ENCODE results near the gene SETD7. TPM values are rescaled to one million over a fixed set of nuclear protein-coding genes. Genes with fewer than 3 reads are reported as not detected.

Gene SETD7
- total and polyA plus RNA-seq, 2 of the 8 experiments (the other 6 are each of a cell fraction or from before 2014, with no cell fraction given): 1.5 to 4.6 TPM

DNA sequence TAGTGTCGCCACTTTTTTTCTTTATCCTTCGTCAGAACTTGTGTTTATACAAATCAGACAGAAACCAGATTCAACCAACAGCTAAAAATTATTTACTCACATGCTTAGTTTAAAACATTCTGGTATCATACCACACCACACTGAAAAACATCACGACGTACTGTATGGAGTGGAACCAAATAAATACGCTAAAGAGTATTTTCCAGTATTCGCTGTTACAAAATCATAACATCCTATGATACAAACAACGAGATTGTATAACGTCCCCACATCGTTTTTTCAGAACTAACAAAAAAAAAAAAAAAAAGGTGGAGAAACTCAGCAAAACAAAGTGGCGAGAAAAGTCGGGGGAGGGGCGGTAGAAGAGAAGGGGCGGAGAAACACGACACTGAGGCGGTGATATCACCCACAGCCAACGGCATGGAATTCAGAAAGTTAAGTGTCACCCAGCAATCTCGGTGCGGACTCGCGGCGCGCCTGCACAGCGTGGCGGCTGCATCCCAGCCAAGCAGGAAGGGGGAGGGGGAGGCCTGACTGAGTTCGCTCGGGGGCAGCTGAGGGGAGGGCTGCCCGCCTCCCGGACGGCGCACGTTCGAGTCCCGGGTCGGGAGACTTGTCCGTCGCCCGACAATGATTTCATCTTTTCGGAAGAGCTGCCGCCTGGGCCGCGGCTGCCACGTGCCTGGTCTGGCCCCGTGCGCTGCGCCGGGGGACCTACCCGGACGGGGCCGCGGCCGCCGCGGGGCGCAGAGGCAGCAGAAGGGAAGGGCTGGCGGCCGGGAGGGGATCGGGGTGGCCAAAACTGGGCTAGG is 920 bp downstream of the SETD7 start (continued):
- peak; percentile 70; the same call in 1 of the 2 replicates for TF ChIP-seq TEAD4 (IDR thresholded peaks at IDR 0.05; ENCODE audit: low read depth, low read length)
- no peak for TF ChIP-seq SIX5 (IDR thresholded peaks at IDR 0.05; ENCODE audit: low read depth, low read length)
- peak; percentile 8 to 41; a peak in 2 of 3 replicates for TF ChIP-seq EP300 (IDR thresholded peaks at IDR 0.05; ENCODE audit: borderline replicate concordance in 1 of 2, low read depth in 2 of 2, low read length in 2 of 2)
- peak; percentile 50; the same call in 1 of the 2 replicates for TF ChIP-seq POLR2AphosphoS5 (IDR thresholded peaks at IDR 0.05; ENCODE audit: low read depth, low read length)
- TF ChIP-seq RBBP5 (IDR thresholded peaks at IDR 0.05; ENCODE audit: borderline replicate concordance, low read depth, low read length): peak; percentile 63; the same call in 1 of the 2 replicates
- TF ChIP-seq SP1 (IDR thresholded peaks at IDR 0.05; ENCODE audit: low read depth, low read length): peak; percentile 20; the same call in 1 of the 2 replicates
- TF ChIP-seq SUZ12 (IDR thresholded peaks at IDR 0.05; ENCODE audit: low read length): no peak
- TF ChIP-seq KDM1A (IDR thresholded peaks at IDR 0.05; ENCODE audit: borderline replicate concordance, low read length): peak; percentile 85; the same call in 1 of the 2 replicates
- peak; percentile 35; the same call in 1 of the 2 replicates for TF ChIP-seq BACH1 (IDR thresholded peaks at IDR 0.05; ENCODE audit: low read length)
- TF ChIP-seq GTF2F1 (IDR thresholded peaks at IDR 0.05; ENCODE audit: borderline replicate concordance, low read depth, low read length): no peak
- 0 out of 2 replicates have a peak, but pooled peaks have one; percentile 3 for TF ChIP-seq JUND (IDR thresholded peaks at IDR 0.05; ENCODE audit: low read length)

Measured in H1 (cell line).